NB4 (cell line): ENCODE measurements around the gene LEUTX.

Experiments used
- CTCF ChIP-seq: IDR thresholded peaks from one replicate; pipeline ENCODE4 v1.5.1; 2012; ENCODE audit warnings: low read depth, low read length
- MAX ChIP-seq: IDR thresholded peaks from 2 replicates; pipeline ENCODE4 v1.6.1; 2011; ENCODE audit warnings: low read depth, low read length
- POLR2A ChIP-seq: IDR thresholded peaks from 2 replicates; pipeline ENCODE4 v1.6.1; 2011; ENCODE audit warnings: mild to moderate bottlenecking; ENCODE audit not compliant: insufficient read length; ENCODE audit errors: extremely low read depth

- no peak for TF ChIP-seq CTCF
- TF ChIP-seq POLR2A: no peak
- TF ChIP-seq MAX: no peak
These were observed 28.7 kb upstream of the LEUTX start for GRCh38 chr19:39749981-39750380.
